SK-N-SH (cell line): ENCODE measurements around the gene OTOP3. TPM values are rescaled to one million over a fixed set of nuclear protein-coding genes. Genes with fewer than 3 reads are reported as not detected.
"Not testable (repeated sequence)": the region's sequence is repeated elsewhere in the genome, so short reads cannot be mapped to it uniquely, and the experiment has no call there.

Source experiments
- CTCF ChIA-PET: fragments of 300-600, 350-600 bp; formaldehyde crosslinking; extraction: SDS; loops from one replicate; lab custom pipeline; 2021; lab: Yijun Ruan, JAX
- POLR2A ChIA-PET: fragments of 350-600 bp; sonication (Branson Sonifier 250); formaldehyde crosslinking; extraction: SDS; loops from one replicate; lab custom pipeline; 2020; ENCODE audit warnings: antibody characterized with exemption, inconsistent platforms; lab: Yijun Ruan, JAX
- DNase-seq: peaks from one replicate; pipeline ENCODE4 v3.0.0; 2012
- H2AFZ ChIP-seq: fragments of 200-600 bp; sonication (generic); 2 replicates; pipeline ENCODE4 v1.8.1; 2016; ENCODE audit warnings: antibody characterized with exemption, mild to moderate bottlenecking, low read depth
- H3F3A ChIP-seq: fragments of 200-600 bp; sonication (generic); replicated peaks from 2 replicates; pipeline ENCODE3; 2016; ENCODE audit warnings: antibody characterized with exemption, mild to moderate bottlenecking; ENCODE audit not compliant: insufficient read depth
- H3K27ac ChIP-seq, 2 experiments: fragments of 200-500 bp in 1 of 2; fragments of 200-600 bp in 1 of 2; sonication (Bioruptor generic) in 1 of 2; sonication (generic), shearing (Covaris generic) in 1 of 2; 2 replicates each; pipeline versions ENCODE4 v1.5.1 to v1.6.1; 2014 to 2016; ENCODE audit warnings: low read depth in 2 of 2, inconsistent platforms in 1 of 2, low read length in 1 of 2, mild to moderate bottlenecking in 1 of 2, mixed read lengths in 1 of 2
- H3K27me3 ChIP-seq: fragments of 200-600 bp; sonication (generic), shearing (Covaris generic); 2 replicates; pipeline ENCODE4 v1.6.1; 2016; ENCODE audit warnings: mixed run types; ENCODE audit not compliant: insufficient read depth
- H3K36me3 ChIP-seq, 2 experiments: fragments of 200-500 bp in 1 of 2; fragments of 200-600 bp in 1 of 2; sonication (Bioruptor generic) in 1 of 2; sonication (generic) in 1 of 2; replicated peaks in 1 of 2; 2 replicates each; pipeline versions ENCODE3 to v1.5.1; 2014 to 2016; ENCODE audit warnings: low read length in 1 of 2, mild to moderate bottlenecking in 1 of 2; ENCODE audit not compliant: insufficient read depth in 2 of 2, control insufficient read depth in 1 of 2
- H3K4me1 ChIP-seq, 2 experiments: fragments of 200-500 bp in 1 of 2; fragments of 200-600 bp in 1 of 2; sonication (Bioruptor generic) in 1 of 2; sonication (generic), shearing (Covaris generic) in 1 of 2; 2 replicates each; pipeline versions ENCODE4 v1.5.1 to v1.6.1; 2014 to 2016; ENCODE audit warnings: low read depth in 1 of 2, low read length in 1 of 2, mixed run types in 1 of 2; ENCODE audit not compliant: insufficient read depth in 2 of 2, control insufficient read depth in 1 of 2
- H3K4me2 ChIP-seq: fragments of 200-600 bp; sonication (generic), shearing (Covaris generic); 2 replicates; pipeline ENCODE4 v1.6.1; 2017; ENCODE audit warnings: mixed run types
- H3K4me3 ChIP-seq, 2 experiments: fragments of 200-500 bp in 1 of 2; fragments of 200-600 bp in 1 of 2; sonication (Bioruptor generic) in 1 of 2; sonication (generic), shearing (Covaris generic) in 1 of 2; 2 replicates each; pipeline versions ENCODE4 v1.5.1 to v1.8.1; 2014 to 2016; ENCODE audit warnings: low read depth in 2 of 2, inconsistent platforms in 1 of 2, low read length in 1 of 2, mild to moderate bottlenecking in 1 of 2, mixed read lengths in 1 of 2, moderate library complexity in 1 of 2
- H3K79me2 ChIP-seq: fragments of 200-600 bp; sonication (generic); 2 replicates; pipeline ENCODE4 v1.8.1; 2017; ENCODE audit warnings: mild to moderate bottlenecking; ENCODE audit not compliant: insufficient read depth
- H3K9ac ChIP-seq: fragments of 200-600 bp; sonication (generic); 2 replicates; pipeline ENCODE4 v1.6.1; 2017; ENCODE audit warnings: mixed run types
- H3K9me2 ChIP-seq: fragments of 200-600 bp; sonication (generic); 2 replicates; pipeline ENCODE4 v1.6.1; 2017; ENCODE audit warnings: mixed run types
- H3K9me3 ChIP-seq: fragments of 200-600 bp; sonication (generic); 2 replicates; pipeline ENCODE4 v1.6.1; 2017; ENCODE audit warnings: mixed run types, mild to moderate bottlenecking, moderate library complexity
- H4K20me1 ChIP-seq: fragments of 200-600 bp; sonication (generic); 2 replicates; pipeline ENCODE4 v1.6.1; 2017; ENCODE audit warnings: mild to moderate bottlenecking, mixed run types; ENCODE audit not compliant: insufficient read depth
- CHD2 ChIP-seq: fragments of 150-350 bp; IDR thresholded peaks from 2 replicates; pipeline ENCODE4 v1.6.1; 2018; ENCODE audit warnings: low read length; ENCODE audit not compliant: partially characterized antibody
- EZH2phosphoT487 ChIP-seq: fragments of 200-600 bp; sonication (generic); IDR thresholded peaks from 2 replicates; pipeline ENCODE4 v1.6.1; 2017; ENCODE audit warnings: low read depth, mixed run types, mild to moderate bottlenecking, antibody characterized with exemption, moderate library complexity, borderline replicate concordance
- FOXJ3 ChIP-seq: sonication (generic); formaldehyde crosslinking; IDR thresholded peaks from 2 replicates; pipeline ENCODE4 v1.5.1; 2020; ENCODE audit warnings: mild to moderate bottlenecking, missing genetic modification reagents
- FOXM1 ChIP-seq: IDR thresholded peaks from 2 replicates; pipeline ENCODE4 v1.4.0; 2012; ENCODE audit warnings: low read depth, mild to moderate bottlenecking
- GABPA ChIP-seq: IDR thresholded peaks from 2 replicates; pipeline ENCODE4 v1.4.0; 2012; ENCODE audit warnings: low read depth, mild to moderate bottlenecking
- MXI1 ChIP-seq: IDR thresholded peaks from 2 replicates; pipeline ENCODE4 v1.6.1; 2012; ENCODE audit warnings: mild to moderate bottlenecking, low read depth, low read length, improper control_type of control experiment
- NFIC ChIP-seq: IDR thresholded peaks from 2 replicates; pipeline ENCODE4 v1.4.0; 2012; ENCODE audit warnings: borderline replicate concordance
- PBX3 ChIP-seq: IDR thresholded peaks from 2 replicates; pipeline ENCODE4; 2012
- RAD21 ChIP-seq: IDR thresholded peaks from 2 replicates; pipeline ENCODE4 v1.6.1; 2012; ENCODE audit warnings: mild to moderate bottlenecking, low read length
- RFX5 ChIP-seq: IDR thresholded peaks from 2 replicates; pipeline ENCODE4 v1.6.1; 2012; ENCODE audit warnings: mild to moderate bottlenecking, improper control_type of control experiment, low read length
- SMC3 ChIP-seq: IDR thresholded peaks from 2 replicates; pipeline ENCODE4 v1.6.1; 2012; ENCODE audit warnings: low read depth, low read length, improper control_type of control experiment
- TAF1 ChIP-seq: IDR thresholded peaks from 2 replicates; pipeline ENCODE4 v1.6.1; 2012; ENCODE audit warnings: low read depth, mild to moderate bottlenecking, low read length, moderate library complexity, borderline replicate concordance
- TEAD4 ChIP-seq: IDR thresholded peaks from 2 replicates; pipeline ENCODE4 v1.4.0; 2012; ENCODE audit warnings: mild to moderate bottlenecking, borderline replicate concordance; ENCODE audit not compliant: insufficient read depth
- USF2 ChIP-seq: fragments of 150-350 bp; IDR thresholded peaks from 2 replicates; pipeline ENCODE4 v1.6.1; 2017; ENCODE audit warnings: antibody characterized with exemption, low read length, low read depth, borderline replicate concordance
- WGBS: methylation state at CpG from one replicate; pipeline ENCODE4 v1.1.6; 2017; ENCODE audit warnings: low lambda C conversion rate; 5-methylcytosine and 5-hydroxymethylcytosine counted together
- polyA plus RNA-seq, 3 experiments: library from polyadenylated mRNA; depleted of rRNA; stranded (reverse); fragments of >200 nt; gene quantifications; 2 replicates each; pipeline ENCODE4 v1.2.3, GENCODE V29; 2012
- TF ChIP-seq, protein P1 (sequence below): IDR thresholded peaks from 2 replicates; pipeline ENCODE4 v1.6.1; 2012; ENCODE audit warnings: mild to moderate bottlenecking, low read depth, low read length, moderate library complexity
- TF ChIP-seq, protein P2 (sequence below): IDR thresholded peaks from 2 replicates; pipeline ENCODE4 v1.4.0; 2012; ENCODE audit warnings: low read depth, borderline replicate concordance

The OTOP3 gene
- polyA plus RNA-seq, 1 of the 3 experiments (the other 2 are of a cell fraction): not detected

DNA sequence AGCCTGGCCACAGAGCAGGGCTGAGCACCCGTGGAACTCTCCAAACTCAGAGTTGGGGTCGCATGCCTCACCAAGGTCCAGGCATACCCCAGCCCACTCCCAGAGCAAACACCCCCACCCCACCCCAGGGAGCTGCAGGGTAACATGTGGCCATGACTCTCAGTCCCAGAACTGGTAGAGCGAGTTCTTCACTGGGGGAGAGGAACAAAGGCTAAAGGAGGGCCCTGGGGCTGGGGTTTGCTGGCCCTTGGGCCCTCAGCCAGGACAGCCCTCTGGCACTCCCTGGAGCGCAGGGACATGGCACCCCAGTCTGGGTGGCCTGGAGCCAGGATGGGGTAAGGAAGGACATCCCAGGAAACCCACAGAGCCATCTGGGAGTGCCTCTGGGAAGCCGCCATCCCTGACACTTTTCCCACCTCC lies 32.7 kb downstream of the OTOP3 start:
- POLR2A ChIA-PET: interaction anchor here (1.7 to 6.7 kb wide), 2 partner anchors 22 to 44 kb away, joined by 8 to 97 read pairs; partner anchors contain the start of gene MRPL58
- Histone ChIP-seq H3K79me2 (no peaks in the 10 kb centered on the region), H2AFZ (no peak overlapping the region), H3K9ac (no peak overlapping the region), H3K4me1 (peaks cover 0 to 22% of the 10 kb centered on the region in 2 experiments; a peak in 1 of 4 replicates), H3F3A (peaks cover 5% of the 10 kb centered on the region), H3K4me2 (no peak overlapping the region), H3K36me3 (no peaks in the 10 kb centered on the region), H3K9me3 (no peaks in the 10 kb centered on the region), H3K27me3 (peaks cover 15% of the 10 kb centered on the region), H3K27ac (no peak overlapping the region), H3K9me2 (no peaks in the 10 kb centered on the region), H4K20me1 (no peaks in the 10 kb centered on the region), H3K4me3 (no peak overlapping the region)
- no peak for DNase-seq
- WGBS: 76% methylated on average over 4 of the region's 5 CpGs
- TF ChIP-seq NFIC: no peak
- TF ChIP-seq TAF1: no peak
- TF ChIP-seq EZH2phosphoT487: no peak
- TF ChIP-seq PBX3: no peak
- TF ChIP-seq SMC3: no peak
- TF ChIP-seq, protein P1, sequence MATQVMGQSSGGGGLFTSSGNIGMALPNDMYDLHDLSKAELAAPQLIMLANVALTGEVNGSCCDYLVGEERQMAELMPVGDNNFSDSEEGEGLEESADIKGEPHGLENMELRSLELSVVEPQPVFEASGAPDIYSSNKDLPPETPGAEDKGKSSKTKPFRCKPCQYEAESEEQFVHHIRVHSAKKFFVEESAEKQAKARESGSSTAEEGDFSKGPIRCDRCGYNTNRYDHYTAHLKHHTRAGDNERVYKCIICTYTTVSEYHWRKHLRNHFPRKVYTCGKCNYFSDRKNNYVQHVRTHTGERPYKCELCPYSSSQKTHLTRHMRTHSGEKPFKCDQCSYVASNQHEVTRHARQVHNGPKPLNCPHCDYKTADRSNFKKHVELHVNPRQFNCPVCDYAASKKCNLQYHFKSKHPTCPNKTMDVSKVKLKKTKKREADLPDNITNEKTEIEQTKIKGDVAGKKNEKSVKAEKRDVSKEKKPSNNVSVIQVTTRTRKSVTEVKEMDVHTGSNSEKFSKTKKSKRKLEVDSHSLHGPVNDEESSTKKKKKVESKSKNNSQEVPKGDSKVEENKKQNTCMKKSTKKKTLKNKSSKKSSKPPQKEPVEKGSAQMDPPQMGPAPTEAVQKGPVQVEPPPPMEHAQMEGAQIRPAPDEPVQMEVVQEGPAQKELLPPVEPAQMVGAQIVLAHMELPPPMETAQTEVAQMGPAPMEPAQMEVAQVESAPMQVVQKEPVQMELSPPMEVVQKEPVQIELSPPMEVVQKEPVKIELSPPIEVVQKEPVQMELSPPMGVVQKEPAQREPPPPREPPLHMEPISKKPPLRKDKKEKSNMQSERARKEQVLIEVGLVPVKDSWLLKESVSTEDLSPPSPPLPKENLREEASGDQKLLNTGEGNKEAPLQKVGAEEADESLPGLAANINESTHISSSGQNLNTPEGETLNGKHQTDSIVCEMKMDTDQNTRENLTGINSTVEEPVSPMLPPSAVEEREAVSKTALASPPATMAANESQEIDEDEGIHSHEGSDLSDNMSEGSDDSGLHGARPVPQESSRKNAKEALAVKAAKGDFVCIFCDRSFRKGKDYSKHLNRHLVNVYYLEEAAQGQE: no peak
- no peak for TF ChIP-seq GABPA
- TF ChIP-seq RAD21: no peak
- TF ChIP-seq TEAD4: no peak
- no peak for TF ChIP-seq USF2
- TF ChIP-seq RFX5: no peak
- TF ChIP-seq FOXM1: no peak
- TF ChIP-seq, protein P2, sequence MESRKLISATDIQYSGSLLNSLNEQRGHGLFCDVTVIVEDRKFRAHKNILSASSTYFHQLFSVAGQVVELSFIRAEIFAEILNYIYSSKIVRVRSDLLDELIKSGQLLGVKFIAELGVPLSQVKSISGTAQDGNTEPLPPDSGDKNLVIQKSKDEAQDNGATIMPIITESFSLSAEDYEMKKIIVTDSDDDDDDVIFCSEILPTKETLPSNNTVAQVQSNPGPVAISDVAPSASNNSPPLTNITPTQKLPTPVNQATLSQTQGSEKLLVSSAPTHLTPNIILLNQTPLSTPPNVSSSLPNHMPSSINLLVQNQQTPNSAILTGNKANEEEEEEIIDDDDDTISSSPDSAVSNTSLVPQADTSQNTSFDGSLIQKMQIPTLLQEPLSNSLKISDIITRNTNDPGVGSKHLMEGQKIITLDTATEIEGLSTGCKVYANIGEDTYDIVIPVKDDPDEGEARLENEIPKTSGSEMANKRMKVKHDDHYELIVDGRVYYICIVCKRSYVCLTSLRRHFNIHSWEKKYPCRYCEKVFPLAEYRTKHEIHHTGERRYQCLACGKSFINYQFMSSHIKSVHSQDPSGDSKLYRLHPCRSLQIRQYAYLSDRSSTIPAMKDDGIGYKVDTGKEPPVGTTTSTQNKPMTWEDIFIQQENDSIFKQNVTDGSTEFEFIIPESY: no peak
- no peak for TF ChIP-seq CHD2
- no peak for TF ChIP-seq MXI1
- no peak for TF ChIP-seq FOXJ3
- CTCF ChIA-PET: interaction anchor here (1.0 to 12.5 kb wide), 9 partner anchors 9 to 177 kb away, joined by 3 to 219 read pairs (median 8); partner anchors contain the start of genes CDR2L, OTOP2 and USH1G

DNA sequence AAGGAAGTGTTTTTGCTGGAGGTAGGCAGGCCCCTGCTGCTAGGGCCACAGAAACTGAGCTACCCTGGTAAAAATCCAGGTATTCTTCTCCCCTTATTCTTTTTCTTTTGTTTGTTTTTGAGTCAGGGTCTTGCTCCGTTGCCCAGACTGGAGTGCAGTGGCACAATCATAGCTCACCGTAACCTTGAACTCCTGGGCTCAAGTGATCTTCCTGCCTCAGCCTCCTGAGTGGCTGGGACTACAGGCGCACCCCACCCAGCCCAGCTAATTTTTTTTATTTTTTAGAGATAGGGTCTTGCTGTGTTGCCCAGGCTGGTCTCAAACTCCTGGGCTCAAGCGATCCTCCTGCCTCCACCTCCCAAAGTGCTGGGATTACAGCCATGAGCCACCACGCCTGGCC lies 33.8 kb downstream of the OTOP3 start:
- not testable (repeated sequence) for H3K9ac ChIP-seq, DNase-seq, H3K9me3 ChIP-seq, H3K9me2 ChIP-seq, H3K36me3 ChIP-seq, H3K79me2 ChIP-seq, H3K4me3 ChIP-seq, H4K20me1 ChIP-seq, H2AFZ ChIP-seq, H3K4me2 ChIP-seq, H3F3A ChIP-seq, H3K27ac ChIP-seq
- peaks cover 26% of the 10 kb centered on the region for H3K27me3 ChIP-seq
- ChIA-PET CTCF (interaction anchor here (1.4 to 12.5 kb wide), 6 partner anchors 10 to 144 kb away, joined by 3 to 219 read pairs (median 13); partner anchors contain the start of genes CDR2L, OTOP2 and USH1G), POLR2A (interaction anchor here (0.5 to 6.7 kb wide), 3 partner anchors 21 to 50 kb away, joined by 3 to 97 read pairs (median 8); partner anchors contain the start of gene MRPL58)
- H3K4me1 ChIP-seq: peaks cover 0 to 22% of the 10 kb centered on the region in 2 experiments; a peak in 1 of 4 replicates
- WGBS: 92% methylated on average over 5 of the region's 5 CpGs
